Testis (tissue), 3 donors: ENCODE results near the gene NUB1. TPM values are rescaled to one million over a fixed set of nuclear protein-coding genes. Genes with fewer than 3 reads are reported as not detected.
A peak's percentile ranks its signal among the peaks of the same experiment; 100 is the strongest.
"Not testable (repeated sequence)": the region's sequence is repeated elsewhere in the genome, so short reads cannot be mapped to it uniquely, and the experiment has no call there.

Source experiments
- DNase-seq: peaks from one replicate; pipeline ENCODE4 v3.0.0-alpha.2; 2019
- H3K27ac ChIP-seq, 2 donors: fragments of 200-600 bp; sonication (generic); one replicate each; pipeline ENCODE4 v1.5.1; 2019
- H3K27me3 ChIP-seq: fragments of 200-600 bp; sonication (generic); one replicate; pipeline ENCODE4 v1.5.1; 2019
- H3K36me3 ChIP-seq: fragments of 200-600 bp; sonication (generic); one replicate; pipeline ENCODE4 v1.5.1; 2017; ENCODE audit warnings: low read depth; ENCODE audit errors: missing control alignments
- H3K4me1 ChIP-seq: fragments of 200-600 bp; sonication (generic); one replicate; pipeline ENCODE4 v1.5.1; 2019
- H3K4me3 ChIP-seq, 2 donors: fragments of 200-600 bp; sonication (generic); one replicate each; pipeline ENCODE4 v1.5.1; 2017 to 2019
- H3K9me3 ChIP-seq: fragments of 200-600 bp; sonication (generic); one replicate; pipeline ENCODE4 v1.5.1; 2017
- CTCF ChIP-seq, 3 experiments: fragments of 450-650 bp in 2 of 3; fragments of 200-600 bp in 1 of 3; sonication (generic) in 1 of 3; IDR thresholded peaks; one replicate each; pipeline ENCODE4 v1.5.1; 2016 to 2019; ENCODE audit warnings: antibody characterized with exemption in 3 of 3, mild to moderate bottlenecking in 2 of 3, moderate library complexity in 1 of 3
- POLR2A ChIP-seq: fragments of 450-650 bp; IDR thresholded peaks from one replicate; pipeline ENCODE4 v1.6.1; 2017; ENCODE audit warnings: antibody characterized with exemption, mild to moderate bottlenecking, moderate library complexity
- WGBS, 2 donors: methylation state at CpG; one replicate each; pipeline ENCODE4 v1.1.5; 2018; 5-methylcytosine and 5-hydroxymethylcytosine counted together
- intact Hi-C: fragments of 100-400 bp; cut with DNase I; formaldehyde crosslinking; loops from one replicate; pipeline ENCODE4 v1.15.1; 2023; ENCODE audit warnings: low total_unique reads
- polyA plus RNA-seq: library from polyadenylated mRNA; stranded (reverse); fragments of 350-450 nt; fragmentation: Illumina TruSeq; extraction: RNeasy Lipid Tissue Mini Kit (QIAGEN cat#74804); gene quantifications from one replicate; pipeline ENCODE4 v1.2.3, GENCODE V29; 2014; ENCODE audit warnings: low read depth, low replicate concordance; ENCODE audit not compliant: insufficient read depth
- total RNA-seq, 2 donors: library from RNA; depleted of rRNA; stranded (reverse); fragments of >200 nt; gene quantifications; one replicate each; pipeline ENCODE4 v1.2.3, GENCODE V29; 2016

The NUB1 gene
- total and polyA plus RNA-seq, 3 donors from 2014 or later, result 57.9 to 140 (median 59.6) TPM

GRCh38 chr7:151299530-151299929 is 42.1 kb upstream of the NUB1 start:
- Histone ChIP-seq H3K9me3 (no peaks in the 10 kb centered on the region), H3K36me3 (no peaks in the 10 kb centered on the region), H3K4me1 (peaks cover 5% of the 10 kb centered on the region), H3K27me3 (no peaks in the 10 kb centered on the region), H3K4me3 (no peak overlapping the region), H3K27ac (no peak overlapping the region)
- intact Hi-C loops, result no loop called here
- WGBS, 2 donors, result 82 to 91% methylated on average over 6 of the region's 6 CpGs
- TF ChIP-seq CTCF (IDR thresholded peaks at IDR 0.05) (no peak), POLR2A (no peak)
- DNase-seq, result no peak

DNA sequence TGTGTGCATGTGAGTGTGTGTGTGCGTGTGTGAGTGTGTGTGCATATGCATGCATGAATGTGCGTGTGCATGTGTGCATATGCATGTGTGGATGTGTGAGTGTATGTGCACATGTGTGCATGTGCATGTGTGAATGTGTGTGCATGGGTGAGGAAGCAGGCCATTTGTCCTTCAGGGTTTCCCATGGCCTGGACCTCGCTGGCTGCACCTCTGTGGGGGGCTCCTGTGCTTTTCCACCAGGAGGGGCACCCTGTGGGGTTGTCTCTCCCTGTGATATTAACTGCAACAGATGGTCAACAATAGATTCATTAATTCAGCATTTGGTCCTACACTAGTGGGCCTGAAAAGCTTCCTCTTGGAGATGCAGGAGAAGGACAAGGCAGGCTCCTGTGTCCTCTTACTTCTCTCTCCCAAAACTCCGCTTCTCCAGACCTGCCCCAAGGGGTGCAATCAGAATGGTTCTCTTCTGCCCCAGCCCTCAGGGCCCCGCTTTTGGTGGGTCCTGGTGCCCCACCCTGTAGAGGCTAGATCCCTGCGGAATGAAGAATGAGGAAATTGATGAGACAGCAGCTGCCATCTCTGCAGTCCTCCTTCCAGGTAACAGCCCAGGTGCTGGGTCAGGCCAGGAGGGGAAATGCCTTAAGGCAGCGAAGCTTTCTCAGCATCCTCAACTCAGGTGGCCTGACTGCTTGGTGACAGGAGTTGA is 41.5 kb upstream of the NUB1 start:
- H3K4me3 ChIP-seq, result no peak overlapping the region
- DNase-seq, result no peak
- H3K27me3 ChIP-seq, result no peaks in the 10 kb centered on the region
- no peaks in the 10 kb centered on the region for H3K36me3 ChIP-seq
- no peaks in the 10 kb centered on the region for H3K9me3 ChIP-seq
- no peak for TF ChIP-seq POLR2A
- TF ChIP-seq CTCF (IDR thresholded peaks at IDR 0.05), result no peak
- WGBS, 2 donors, result 89 to 92% methylated on average over 6 to 7 of the region's 7 CpGs
- intact Hi-C loops, result no loop called here
- peaks cover 5% of the 10 kb centered on the region for H3K4me1 ChIP-seq
- H3K27ac ChIP-seq, result no peak overlapping the region

GRCh38 chr7:151301471-151302462 is 39.8 kb upstream of the NUB1 start:
- WGBS, 2 donors, result 88 to 91% methylated on average over 17 to 20 of the region's 20 CpGs
- no peak for TF ChIP-seq CTCF (IDR thresholded peaks at IDR 0.05)
- no peak for TF ChIP-seq POLR2A
- no peaks in the 10 kb centered on the region for H3K27me3 ChIP-seq
- H3K36me3 ChIP-seq, result no peaks in the 10 kb centered on the region
- no peaks in the 10 kb centered on the region for H3K9me3 ChIP-seq
- no peak for DNase-seq
- intact Hi-C loops, result no loop called here
- no peak overlapping the region for H3K27ac ChIP-seq
- peaks cover 5% of the 10 kb centered on the region for H3K4me1 ChIP-seq
- no peak overlapping the region for H3K4me3 ChIP-seq

DNA sequence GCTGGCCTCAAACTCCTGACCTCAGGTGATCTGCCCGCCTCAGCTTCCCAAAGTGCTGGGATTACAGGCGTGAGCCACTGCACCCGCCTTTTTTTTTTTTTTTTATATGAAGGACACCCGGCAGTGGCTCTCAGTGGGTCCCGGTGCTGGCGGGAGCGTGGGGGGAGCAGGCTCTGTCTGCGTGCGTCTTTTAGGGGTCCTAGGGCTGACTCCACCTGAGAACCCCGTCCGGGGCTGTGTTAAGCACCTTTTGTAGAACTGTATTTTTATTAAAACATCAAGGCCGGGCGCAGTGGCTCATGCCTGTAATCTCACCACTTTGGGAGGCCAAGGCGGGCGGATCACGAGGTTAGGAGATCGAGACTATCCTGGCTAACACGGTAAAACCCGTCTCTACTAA is 37.4 kb upstream of the NUB1 start:
- H3K27me3 ChIP-seq, H3K36me3 ChIP-seq, H3K9me3 ChIP-seq, H3K27ac ChIP-seq, DNase-seq, intact Hi-C loops, H3K4me1 ChIP-seq: not testable (repeated sequence)
- 63 to 69% methylated on average over 19 of the region's 19 CpGs for WGBS, 2 donors
- H3K4me3 ChIP-seq, result peak overlapping the region in 1 of 2 donors; percentile 40

DNA sequence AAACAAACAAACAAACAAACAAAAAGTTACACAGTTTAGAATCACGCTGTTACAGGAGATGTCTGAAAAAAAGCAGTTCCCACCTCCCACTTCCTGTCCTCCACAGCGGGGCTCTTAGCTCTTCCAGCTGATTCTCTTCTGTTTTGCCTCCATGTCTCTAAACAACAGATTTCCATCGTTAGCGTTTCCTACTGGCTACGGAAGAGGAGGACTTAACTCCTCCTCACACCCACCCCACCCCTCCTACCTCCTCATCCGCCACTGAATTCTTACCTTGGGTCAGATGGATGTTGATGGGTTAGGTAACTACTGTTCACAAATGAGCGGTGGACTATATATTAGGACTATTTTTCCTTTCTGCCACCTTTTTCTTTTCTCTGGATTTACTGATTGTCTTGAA is 36.8 kb upstream of the NUB1 start:
- H3K4me3 ChIP-seq, result no peak overlapping the region
- H3K4me1 ChIP-seq, result peaks cover 5% of the 10 kb centered on the region
- intact Hi-C loops, result no loop called here
- no peaks in the 10 kb centered on the region for H3K36me3 ChIP-seq
- H3K27me3 ChIP-seq, result no peaks in the 10 kb centered on the region
- 16 to 17% methylated on average over 7 of the region's 7 CpGs for WGBS, 2 donors
- H3K9me3 ChIP-seq, result no peaks in the 10 kb centered on the region
- no peak for TF ChIP-seq CTCF (IDR thresholded peaks at IDR 0.05)
- TF ChIP-seq POLR2A, result no peak
- DNase-seq, result no peak
- no peak overlapping the region for H3K27ac ChIP-seq
